ENCODE data around the gene PRSS27. TPM values are rescaled to one million over a fixed set of nuclear protein-coding genes. Genes with fewer than 3 reads are reported as not detected.

The PRSS27 gene
- polyA plus RNA-seq (2013, experiment 1 of 2), result 3.6 TPM
- polyA plus RNA-seq (2013, experiment 2 of 2), result 3.8 TPM

DNA sequence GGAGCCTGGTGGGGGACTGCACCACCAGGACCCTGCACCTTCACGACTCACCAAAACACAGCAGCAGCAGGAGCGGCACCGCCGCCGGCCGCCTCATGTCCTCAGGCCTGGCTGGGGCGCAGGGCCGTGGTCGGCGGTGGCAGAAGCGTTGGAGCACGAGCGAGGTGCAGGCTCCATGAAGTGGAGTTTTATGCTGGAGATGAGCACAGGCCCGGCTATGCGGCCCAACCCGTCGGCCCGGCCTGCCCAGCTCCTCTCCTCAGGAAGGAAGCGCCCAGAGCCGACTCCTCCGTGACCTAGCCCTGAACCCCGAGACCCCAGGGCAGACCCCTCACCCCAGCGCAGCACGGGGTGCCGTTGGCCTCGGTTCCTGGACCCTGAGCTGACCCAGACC, at the start of gene PRSS27:
TSS of gene PRSS27 (minus strand) at position 161 of the 394 bp plus-strand sequence. CDS start at position 97, 64 bp downstream.
- Histone ChIP-seq H3K27ac (replicated peaks; ENCODE audit: low read length) (peak within 1 kb of the TSS; percentile 68), H2BK15ac (ENCODE audit: low read length) (peak within 1 kb of the TSS; percentile 49), H3K27me3 (ENCODE audit: control insufficient read depth in 3 of 3, insufficient read depth in 3 of 3, low read depth in 1 of 3, low read length in 3 of 3) (peaks cover 0 to 6% (median 4%) of the 10 kb centered on the region in 3 experiments), H3K18ac (ENCODE audit: low read length) (peak within 1 kb of the TSS; percentile 96), H4K8ac (ENCODE audit: low read depth, low read length) (peak within 1 kb of the TSS; percentile 65), H3K4ac (ENCODE audit: low read length) (peak within 1 kb of the TSS; percentile 76), H3K4me3 (ENCODE audit: low read length in 2 of 2) (peak within 1 kb of the TSS; percentile 60 to 83), H3K4me1 (ENCODE audit: control insufficient read depth in 2 of 2, insufficient read depth in 1 of 2, low read depth in 1 of 2, low read length in 2 of 2) (peaks cover 0 to 4% of the 10 kb centered on the region in 2 donors), H3K9ac (ENCODE audit: low read depth, low read length, poor library complexity) (peak within 1 kb of the TSS; percentile 60), H3K79me1 (ENCODE audit: low read depth, low read length) (peaks cover 5% of the 10 kb centered on the region), H2BK120ac (ENCODE audit: low read depth, low read length) (no peak within 1 kb of the TSS), H2BK12ac (ENCODE audit: low read length) (peak within 1 kb of the TSS; percentile 73), H4K91ac (ENCODE audit: low read depth, low read length, poor library complexity) (peak within 1 kb of the TSS; percentile 85), H3K36me3 (replicated peaks in 1 of 2; ENCODE audit: control insufficient read depth in 2 of 2, insufficient read depth in 2 of 2, low read length in 2 of 2) (no peaks in the 10 kb centered on the region), H2AK5ac (ENCODE audit: low read depth, low read length) (peak within 1 kb of the TSS; percentile 98), H2BK5ac (ENCODE audit: low read length) (peak within 1 kb of the TSS; percentile 35), H2AFZ (ENCODE audit: low read length) (peak within 1 kb of the TSS; percentile 91), H3K9me3 (replicated peaks in 1 of 2; ENCODE audit: control insufficient read depth in 2 of 2, insufficient read depth in 1 of 2, low read depth in 1 of 2, low read length in 2 of 2) (no peaks in the 10 kb centered on the region), H3K23ac (ENCODE audit: low read depth, low read length, poor library complexity) (peak within 1 kb of the TSS; percentile 96), H3K4me2 (ENCODE audit: insufficient read depth, low read length, poor library complexity, severe bottlenecking) (peak within 1 kb of the TSS; percentile 62), H3K14ac (ENCODE audit: low read length) (peak within 1 kb of the TSS; percentile 38)
- no CpG with 5 or more reads among the region's 26 CpGs for WGBS, 2 donors (ENCODE audit: extremely low coverage in 2 of 2, insufficient read length in 2 of 2, insufficient replicate concordance in 1 of 2)
- no peak for DNase-seq (ENCODE audit: low spot score)

DNA sequence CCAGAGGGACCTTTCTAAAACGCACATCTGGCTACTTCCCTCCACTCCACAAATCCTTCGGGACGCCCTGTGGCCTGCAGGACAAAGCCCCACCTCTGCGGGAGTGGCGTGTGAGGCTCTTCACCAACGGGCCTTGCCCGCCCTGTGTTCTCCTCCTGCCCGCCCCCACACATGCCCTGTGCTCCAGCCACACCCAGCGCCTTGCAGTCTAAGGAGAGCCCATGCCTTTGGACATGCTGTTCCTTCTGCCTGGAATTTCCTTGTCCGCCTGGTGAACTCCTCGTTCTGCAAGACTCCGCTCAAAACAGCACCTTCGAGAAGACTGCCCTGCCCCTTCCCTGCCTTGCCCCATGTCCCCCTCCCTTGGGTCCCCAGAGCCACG, 49.6 kb upstream of the PRSS27 start:
- Histone ChIP-seq H2BK120ac (ENCODE audit: low read depth, low read length) (no peak overlapping the region), H2AK5ac (ENCODE audit: low read depth, low read length) (no peak overlapping the region), H4K8ac (ENCODE audit: low read depth, low read length) (no peak overlapping the region), H2AFZ (ENCODE audit: low read length) (no peak overlapping the region), H2BK15ac (ENCODE audit: low read length) (no peak overlapping the region), H3K23ac (ENCODE audit: low read depth, low read length, poor library complexity) (peak overlapping the region; percentile 60), H3K27me3 (ENCODE audit: control insufficient read depth in 3 of 3, insufficient read depth in 3 of 3, low read depth in 1 of 3, low read length in 3 of 3) (no peaks in the 10 kb centered on the region), H3K18ac (ENCODE audit: low read length) (no peak overlapping the region), H3K4me1 (ENCODE audit: control insufficient read depth in 2 of 2, insufficient read depth in 1 of 2, low read depth in 1 of 2, low read length in 2 of 2) (no peaks in the 10 kb centered on the region), H3K9me3 (replicated peaks in 1 of 2; ENCODE audit: control insufficient read depth in 2 of 2, insufficient read depth in 1 of 2, low read depth in 1 of 2, low read length in 2 of 2) (peaks cover 9% of the 10 kb centered on the region in 2 donors), H3K4me3 (ENCODE audit: low read length in 2 of 2) (no peak overlapping the region), H4K91ac (ENCODE audit: low read depth, low read length, poor library complexity) (no peak overlapping the region), H3K27ac (replicated peaks; ENCODE audit: low read length) (no peak overlapping the region), H3K9ac (ENCODE audit: low read depth, low read length, poor library complexity) (no peak overlapping the region), H3K4ac (ENCODE audit: low read length) (no peak overlapping the region), H2BK12ac (ENCODE audit: low read length) (no peak overlapping the region), H3K4me2 (ENCODE audit: insufficient read depth, low read length, poor library complexity, severe bottlenecking) (no peak overlapping the region), H3K14ac (ENCODE audit: low read length) (no peak overlapping the region), H3K79me1 (ENCODE audit: low read depth, low read length) (peaks cover 35% of the 10 kb centered on the region), H2BK5ac (ENCODE audit: low read length) (no peak overlapping the region), H3K36me3 (replicated peaks in 1 of 2; ENCODE audit: control insufficient read depth in 2 of 2, insufficient read depth in 2 of 2, low read length in 2 of 2) (peaks cover 85 to 99% of the 10 kb centered on the region in 2 donors)
- WGBS, 2 donors (ENCODE audit: extremely low coverage in 2 of 2, insufficient read length in 2 of 2, insufficient replicate concordance in 1 of 2), result no CpG with 5 or more reads among the region's 14 CpGs
- DNase-seq (ENCODE audit: low spot score), result no peak

DNA sequence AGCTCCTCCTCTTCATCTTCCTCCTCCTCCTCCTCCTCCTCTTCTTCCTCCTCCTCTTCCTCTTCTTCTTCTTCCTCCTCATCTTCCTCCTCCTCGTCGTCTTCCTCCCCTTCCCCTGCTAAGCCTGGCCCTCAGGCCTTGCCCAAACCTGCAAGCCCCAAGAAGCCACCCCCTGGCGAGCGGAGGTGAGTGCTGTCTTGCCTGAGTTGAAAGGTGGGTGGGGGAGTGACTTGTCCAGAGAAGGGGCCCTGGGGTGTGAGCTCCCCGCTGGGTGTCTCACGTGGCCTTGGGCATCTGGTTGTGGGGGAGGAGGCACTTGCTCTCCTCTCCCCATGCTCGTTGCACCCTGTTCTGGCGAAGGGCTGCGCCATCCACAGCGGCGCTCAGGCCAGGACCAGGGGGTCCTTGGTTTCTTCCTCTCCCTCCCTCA, 49.1 kb upstream of the PRSS27 start:
- H3K4ac ChIP-seq (ENCODE audit: low read length), result no peak overlapping the region
- WGBS, 2 donors (ENCODE audit: extremely low coverage in 2 of 2, insufficient read length in 2 of 2, insufficient replicate concordance in 1 of 2), result no CpG with 5 or more reads among the region's 11 CpGs
- DNase-seq (ENCODE audit: low spot score), result no peak
- H3K9me3 ChIP-seq (replicated peaks in 1 of 2; ENCODE audit: control insufficient read depth in 2 of 2, insufficient read depth in 1 of 2, low read depth in 1 of 2, low read length in 2 of 2), result peaks cover 9 to 15% of the 10 kb centered on the region in 2 donors
- H3K14ac ChIP-seq (ENCODE audit: low read length), result no peak overlapping the region
- H3K23ac ChIP-seq (ENCODE audit: low read depth, low read length, poor library complexity), result no peak overlapping the region
- H3K18ac ChIP-seq (ENCODE audit: low read length), result no peak overlapping the region
- no peak overlapping the region for H3K9ac ChIP-seq (ENCODE audit: low read depth, low read length, poor library complexity)
- H3K27ac ChIP-seq (replicated peaks; ENCODE audit: low read length), result no peak overlapping the region
- no peaks in the 10 kb centered on the region for H3K27me3 ChIP-seq (ENCODE audit: control insufficient read depth in 3 of 3, insufficient read depth in 3 of 3, low read depth in 1 of 3, low read length in 3 of 3)
- H3K4me1 ChIP-seq (ENCODE audit: control insufficient read depth in 2 of 2, insufficient read depth in 1 of 2, low read depth in 1 of 2, low read length in 2 of 2), result no peaks in the 10 kb centered on the region
- H3K79me1 ChIP-seq (ENCODE audit: low read depth, low read length), result peaks cover 35% of the 10 kb centered on the region
- H4K8ac ChIP-seq (ENCODE audit: low read depth, low read length), result no peak overlapping the region
- no peak overlapping the region for H2BK5ac ChIP-seq (ENCODE audit: low read length)
- peaks cover 86 to 99% of the 10 kb centered on the region in 2 donors for H3K36me3 ChIP-seq (replicated peaks in 1 of 2; ENCODE audit: control insufficient read depth in 2 of 2, insufficient read depth in 2 of 2, low read length in 2 of 2)
- H3K4me2 ChIP-seq (ENCODE audit: insufficient read depth, low read length, poor library complexity, severe bottlenecking), result no peak overlapping the region
- no peak overlapping the region for H2AFZ ChIP-seq (ENCODE audit: low read length)
- no peak overlapping the region for H2BK120ac ChIP-seq (ENCODE audit: low read depth, low read length)
- no peak overlapping the region for H4K91ac ChIP-seq (ENCODE audit: low read depth, low read length, poor library complexity)
- H2BK12ac ChIP-seq (ENCODE audit: low read length), result no peak overlapping the region
- no peak overlapping the region for H2BK15ac ChIP-seq (ENCODE audit: low read length)
- H2AK5ac ChIP-seq (ENCODE audit: low read depth, low read length), result no peak overlapping the region
- H3K4me3 ChIP-seq (ENCODE audit: low read length in 2 of 2), result no peak overlapping the region

DNA sequence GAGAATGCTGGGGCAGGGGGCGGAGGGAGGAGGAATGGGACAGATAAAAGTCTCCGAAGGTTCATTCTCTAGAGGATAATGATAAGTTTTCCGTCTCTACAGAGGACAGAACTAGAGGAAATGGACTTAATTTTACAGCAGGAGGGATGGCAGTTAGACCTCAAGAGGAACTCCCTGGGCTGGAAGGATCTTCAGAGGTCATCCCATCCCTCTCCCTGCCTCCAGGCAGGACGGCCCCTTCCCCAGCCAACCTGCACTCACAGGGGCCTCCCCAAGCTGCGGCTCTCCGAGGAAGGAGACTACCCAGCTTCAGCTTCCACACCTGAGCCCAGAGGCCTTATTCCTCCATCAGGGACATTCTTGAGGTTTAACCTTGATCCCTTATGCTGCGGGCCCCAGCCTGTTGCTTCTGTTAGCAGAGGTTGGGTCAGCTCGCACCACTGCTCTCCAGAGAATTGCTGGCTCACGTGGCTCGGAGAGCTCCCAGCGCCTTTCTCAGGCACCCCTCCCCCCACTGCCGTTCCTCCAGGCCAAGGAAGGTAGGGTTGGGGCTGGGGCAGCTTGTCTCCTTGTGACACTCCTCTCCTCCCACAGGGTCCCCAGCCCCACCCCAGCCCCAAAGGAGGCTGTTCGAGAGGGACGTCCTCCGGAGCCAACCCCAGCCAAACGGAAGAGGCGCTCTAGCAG, 48.5 kb upstream of the PRSS27 start:
- Histone ChIP-seq H3K23ac (ENCODE audit: low read depth, low read length, poor library complexity) (no peak overlapping the region), H3K79me1 (ENCODE audit: low read depth, low read length) (peaks cover 33% of the 10 kb centered on the region), H3K27me3 (ENCODE audit: control insufficient read depth in 3 of 3, insufficient read depth in 3 of 3, low read depth in 1 of 3, low read length in 3 of 3) (no peaks in the 10 kb centered on the region), H3K9me3 (replicated peaks in 1 of 2; ENCODE audit: control insufficient read depth in 2 of 2, insufficient read depth in 1 of 2, low read depth in 1 of 2, low read length in 2 of 2) (peaks cover 9 to 21% of the 10 kb centered on the region in 2 donors), H4K91ac (ENCODE audit: low read depth, low read length, poor library complexity) (no peak overlapping the region), H3K4me3 (ENCODE audit: low read length in 2 of 2) (no peak overlapping the region), H3K27ac (replicated peaks; ENCODE audit: low read length) (no peak overlapping the region), H3K14ac (ENCODE audit: low read length) (no peak overlapping the region), H3K4me2 (ENCODE audit: insufficient read depth, low read length, poor library complexity, severe bottlenecking) (no peak overlapping the region), H4K8ac (ENCODE audit: low read depth, low read length) (no peak overlapping the region), H3K36me3 (replicated peaks in 1 of 2; ENCODE audit: control insufficient read depth in 2 of 2, insufficient read depth in 2 of 2, low read length in 2 of 2) (peaks cover 88 to 99% of the 10 kb centered on the region in 2 donors), H3K4ac (ENCODE audit: low read length) (no peak overlapping the region), H2AFZ (ENCODE audit: low read length) (no peak overlapping the region), H2BK15ac (ENCODE audit: low read length) (no peak overlapping the region), H3K18ac (ENCODE audit: low read length) (no peak overlapping the region), H2BK5ac (ENCODE audit: low read length) (no peak overlapping the region), H3K4me1 (ENCODE audit: control insufficient read depth in 2 of 2, insufficient read depth in 1 of 2, low read depth in 1 of 2, low read length in 2 of 2) (no peaks in the 10 kb centered on the region), H2BK12ac (ENCODE audit: low read length) (no peak overlapping the region), H2BK120ac (ENCODE audit: low read depth, low read length) (no peak overlapping the region), H3K9ac (ENCODE audit: low read depth, low read length, poor library complexity) (no peak overlapping the region), H2AK5ac (ENCODE audit: low read depth, low read length) (no peak overlapping the region)
- no CpG with 5 or more reads among the region's 17 CpGs for WGBS, 2 donors (ENCODE audit: extremely low coverage in 2 of 2, insufficient read length in 2 of 2, insufficient replicate concordance in 1 of 2)
- DNase-seq (ENCODE audit: low spot score), result no peak
